HG03575 (cell line): ENCODE measurements around the gene ZNF891.
A peak's percentile ranks its signal among the peaks of the same experiment; 100 is the strongest.

Source experiments
- ATAC-seq: cut with Tn5 transposase; IDR thresholded peaks from one replicate; pipeline ENCODE4 v1.9.1; 2021; ENCODE audit not compliant: unreplicated experiment, insufficient number of reproducible peaks, low FRiP score; ENCODE audit errors: extremely low read depth

ZNF891 gene

DNA sequence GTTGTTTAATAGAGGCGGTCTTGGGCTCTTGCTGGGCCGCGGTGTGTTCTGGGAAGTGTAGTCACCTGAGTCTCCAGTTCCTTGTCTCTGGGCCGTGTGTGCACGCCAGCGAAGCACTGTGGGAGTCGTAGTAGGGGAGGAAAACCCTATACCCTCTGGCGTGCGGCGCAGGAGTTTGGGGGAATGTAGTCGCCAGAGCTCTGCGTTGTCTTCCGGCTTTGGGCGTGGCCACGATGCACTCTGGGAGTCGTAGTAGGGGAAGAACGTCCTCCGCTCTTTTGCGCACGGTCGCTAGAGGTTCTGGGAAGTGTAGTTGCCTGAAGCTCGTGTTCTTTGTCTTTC is 50.1 kb downstream of the ZNF891 start:
- peak; percentile 47 for ATAC-seq

DNA sequence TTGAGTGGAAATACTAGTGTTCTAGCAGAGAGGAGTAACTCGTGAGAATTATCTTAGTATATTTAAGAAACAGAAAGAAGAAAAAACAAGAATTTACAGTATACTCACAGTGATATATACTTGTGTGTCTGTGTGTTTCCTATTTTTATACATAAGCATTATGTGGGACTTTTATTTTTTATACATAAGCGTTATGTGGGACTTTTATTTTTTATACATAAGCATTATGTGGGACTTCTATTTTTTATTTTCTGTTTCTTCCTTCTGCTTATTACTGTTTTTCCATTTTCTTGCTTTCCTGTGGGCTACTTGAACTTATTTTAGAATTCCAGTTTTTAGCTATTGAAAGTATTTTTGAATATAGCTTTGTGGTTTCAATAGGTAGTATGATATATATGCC is 56.2 kb downstream of the ZNF891 start:
- no peak for ATAC-seq

DNA sequence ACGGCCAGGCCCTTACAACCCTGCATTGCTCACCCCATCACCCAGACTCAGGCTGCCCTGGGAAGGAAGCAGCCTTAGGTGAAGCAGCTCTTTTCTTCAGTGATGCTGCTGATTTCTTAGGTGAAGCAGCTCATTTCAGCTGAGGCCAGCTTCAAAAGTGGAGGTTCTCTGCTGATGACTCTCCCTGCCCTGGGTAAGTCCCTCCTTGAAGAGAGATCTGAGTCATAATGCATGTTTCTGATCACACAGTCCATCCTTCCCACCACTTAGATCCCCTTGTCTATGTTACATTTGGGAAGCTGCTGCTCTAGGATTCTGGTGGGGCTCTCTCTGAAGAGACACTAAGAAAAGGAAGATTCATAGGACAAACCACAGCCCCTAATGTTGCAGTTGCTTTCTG is 66.5 kb downstream of the ZNF891 start:
- no peak for ATAC-seq

DNA sequence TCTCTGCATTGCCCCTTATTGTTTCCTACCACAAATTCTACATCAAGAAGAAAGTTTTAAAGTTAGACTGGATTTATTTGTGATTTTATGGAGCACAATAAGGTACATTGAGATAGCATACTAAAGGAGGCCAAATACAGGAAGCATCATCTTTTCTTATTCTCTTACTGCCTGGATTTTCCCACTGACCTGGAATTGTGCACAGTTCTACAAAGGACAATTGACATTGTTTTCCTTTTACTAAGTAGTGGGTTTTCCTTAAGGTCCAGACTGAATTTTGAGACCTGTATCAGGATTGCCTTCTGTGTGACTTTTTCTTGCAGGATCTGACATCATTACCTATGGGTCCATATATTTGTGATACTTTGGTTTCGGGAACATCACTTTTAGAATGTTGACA is 68.1 kb downstream of the ZNF891 start:
- ATAC-seq, result no peak

DNA sequence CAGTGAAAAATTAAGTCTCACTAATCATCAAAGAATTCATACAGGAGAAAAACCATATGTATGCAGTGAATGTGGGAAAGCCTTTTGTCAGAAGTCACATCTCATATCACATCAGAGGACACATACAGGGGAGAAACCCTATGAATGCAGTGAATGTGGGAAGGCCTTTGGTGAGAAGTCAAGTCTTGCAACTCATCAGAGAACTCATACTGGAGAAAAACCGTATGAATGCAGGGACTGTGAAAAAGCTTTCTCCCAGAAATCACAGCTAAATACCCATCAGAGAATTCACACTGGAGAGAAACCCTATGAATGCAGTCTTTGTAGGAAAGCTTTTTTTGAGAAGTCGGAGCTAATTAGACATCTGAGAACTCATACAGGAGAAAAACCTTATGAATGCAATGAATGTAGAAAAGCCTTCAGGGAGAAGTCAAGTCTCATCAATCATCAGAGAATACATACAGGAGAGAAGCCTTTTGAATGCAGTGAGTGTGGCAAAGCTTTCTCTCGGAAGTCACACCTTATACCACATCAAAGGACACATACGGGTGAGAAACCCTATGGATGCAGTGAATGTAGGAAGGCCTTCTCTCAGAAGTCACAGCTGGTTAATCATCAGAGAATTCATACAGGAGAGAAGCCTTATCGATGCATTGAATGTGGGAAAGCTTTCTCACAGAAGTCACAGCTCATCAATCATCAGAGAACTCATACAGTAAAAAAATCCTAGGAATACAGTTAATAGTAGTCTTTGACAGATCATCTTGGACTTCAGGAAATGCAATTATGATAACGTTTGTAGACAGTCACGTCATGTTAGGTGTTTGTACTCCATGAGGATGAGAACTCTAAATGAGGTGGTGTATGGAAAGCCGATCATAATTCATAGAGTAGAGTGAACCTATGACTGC is 71.6 kb downstream of the ZNF891 start:
- ATAC-seq, result no peak

DNA sequence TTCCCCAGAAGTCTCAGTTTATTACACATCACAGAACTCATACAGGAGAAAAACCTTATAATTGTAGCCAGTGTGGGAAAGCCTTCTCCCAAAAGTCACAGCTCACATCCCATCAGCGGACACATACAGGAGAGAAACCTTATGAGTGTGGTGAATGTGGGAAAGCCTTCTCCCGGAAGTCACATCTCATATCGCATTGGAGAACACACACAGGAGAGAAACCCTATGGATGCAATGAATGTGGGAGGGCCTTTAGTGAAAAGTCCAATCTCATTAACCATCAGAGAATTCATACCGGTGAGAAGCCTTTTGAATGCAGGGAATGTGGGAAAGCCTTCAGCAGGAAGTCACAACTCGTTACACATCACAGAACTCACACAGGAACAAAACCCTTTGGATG is 72.6 kb downstream of the ZNF891 start:
- no peak for ATAC-seq
